HEK293 (cell line): ENCODE results near the gene MSMO1.

Source experiments
- CTCF ChIA-PET: fragments of 350-600 bp; formaldehyde crosslinking; extraction: SDS; loops from one replicate; lab custom pipeline; 2021; ENCODE audit warnings: antibody characterized with exemption; lab: Yijun Ruan, JAX
- POLR2A ChIA-PET: fragments of 300-600 bp; formaldehyde crosslinking; extraction: SDS; loops from one replicate; lab custom pipeline; 2020; ENCODE audit warnings: antibody characterized with exemption, inconsistent platforms; lab: Yijun Ruan, JAX
- H3K27ac ChIP-seq: fragments of 200-500 bp; sonication (Bioruptor generic); 2 replicates; pipeline ENCODE4 v1.5.1; 2014; ENCODE audit warnings: low read depth, low read length, control low read depth, inconsistent platforms; ENCODE audit errors: extremely low read depth
- H3K36me3 ChIP-seq, 2 experiments: fragments of 200-500 bp in 1 of 2; sonication (Bioruptor generic) in 1 of 2; 1 replicate in 1 of 2; 2 replicates in 1 of 2; pipeline ENCODE4 v1.5.1; 2014 to 2017; ENCODE audit warnings: inconsistent platforms in 2 of 2, low read length in 2 of 2; ENCODE audit not compliant: control insufficient read depth in 2 of 2, insufficient read depth in 1 of 2
- H3K4me1 ChIP-seq: fragments of 200-500 bp; sonication (Bioruptor generic); 2 replicates; pipeline ENCODE4 v1.5.1; 2014; ENCODE audit warnings: mild to moderate bottlenecking, low read length, inconsistent platforms; ENCODE audit not compliant: control insufficient read depth, insufficient read depth
- H3K4me3 ChIP-seq: 2 replicates; pipeline ENCODE4 v1.5.1; 2011; ENCODE audit warnings: low read depth, mild to moderate bottlenecking, control low read depth, low read length, moderate library complexity
- H3K9me3 ChIP-seq: fragments of 200-500 bp; sonication (Bioruptor generic); 2 replicates; pipeline ENCODE4 v1.5.1; 2014; ENCODE audit warnings: low read depth, low read length, inconsistent platforms; ENCODE audit not compliant: control insufficient read depth, insufficient read depth
- AEBP2 ChIP-seq: fragments of 450-650 bp; formaldehyde crosslinking; IDR thresholded peaks from 2 replicates; pipeline ENCODE4 v1.5.1; 2016; ENCODE audit warnings: missing biosample characterization, missing genetic modification characterization, borderline replicate concordance
- CTCF ChIP-seq: fragments of 450-650 bp; formaldehyde crosslinking; IDR thresholded peaks from 2 replicates; pipeline ENCODE4 v1.5.1; 2016; ENCODE audit warnings: missing biosample characterization, missing genetic modification characterization
- RBAK ChIP-seq: fragments of 450-650 bp; formaldehyde crosslinking; IDR thresholded peaks from 2 replicates; pipeline ENCODE4 v1.5.1; 2016; ENCODE audit warnings: missing biosample characterization, missing genetic modification characterization
- TRIM28 ChIP-seq: IDR thresholded peaks from 2 replicates; pipeline ENCODE4 v1.6.1; 2011; ENCODE audit warnings: low read length, control low read depth, borderline replicate concordance
- ZBTB44 ChIP-seq: fragments of 450-650 bp; IDR thresholded peaks from 2 replicates; pipeline ENCODE4 v1.5.1; 2018; ENCODE audit warnings: missing biosample characterization, mild to moderate bottlenecking, missing genetic modification characterization
- ZBTB49 ChIP-seq: fragments of 450-650 bp; formaldehyde crosslinking; IDR thresholded peaks from 2 replicates; pipeline ENCODE4 v1.5.1; 2016; ENCODE audit warnings: missing biosample characterization, missing genetic modification characterization, low read depth
- ZBTB7A ChIP-seq: fragments of 450-650 bp; formaldehyde crosslinking; IDR thresholded peaks from 2 replicates; pipeline ENCODE4 v1.5.1; 2016; ENCODE audit warnings: low read depth, missing biosample characterization, missing genetic modification characterization
- ZFP3 ChIP-seq: fragments of 450-650 bp; formaldehyde crosslinking; IDR thresholded peaks from 2 replicates; pipeline ENCODE4 v1.5.1; 2016; ENCODE audit warnings: low read depth, missing biosample characterization, missing genetic modification characterization
- ZNF132 ChIP-seq: fragments of 450-650 bp; formaldehyde crosslinking; IDR thresholded peaks from 2 replicates; pipeline ENCODE4 v1.5.1; 2017; ENCODE audit warnings: missing biosample characterization, missing genetic modification characterization, borderline replicate concordance
- ZNF140 ChIP-seq: fragments of 450-650 bp; formaldehyde crosslinking; IDR thresholded peaks from 2 replicates; pipeline ENCODE4 v1.5.1; 2016; ENCODE audit warnings: missing biosample characterization, missing genetic modification characterization
- ZNF148 ChIP-seq: fragments of 450-650 bp; formaldehyde crosslinking; IDR thresholded peaks from 2 replicates; pipeline ENCODE4 v1.5.0; 2017; ENCODE audit warnings: missing biosample characterization, missing genetic modification characterization, borderline replicate concordance
- ZNF239 ChIP-seq: fragments of 450-650 bp; formaldehyde crosslinking; IDR thresholded peaks from 2 replicates; pipeline ENCODE4 v1.5.1; 2016; ENCODE audit warnings: missing biosample characterization, missing genetic modification characterization
- ZNF366 ChIP-seq: fragments of 450-650 bp; formaldehyde crosslinking; conservative IDR thresholded peaks from 2 replicates; pipeline ENCODE4 v1.5.1; 2016; ENCODE audit warnings: missing biosample characterization, missing genetic modification characterization
- ZNF433 ChIP-seq: fragments of 450-650 bp; formaldehyde crosslinking; IDR thresholded peaks from 2 replicates; pipeline ENCODE4 v1.5.1; 2016; ENCODE audit warnings: missing biosample characterization, missing genetic modification characterization, low read depth
- ZNF488 ChIP-seq: fragments of 450-650 bp; formaldehyde crosslinking; IDR thresholded peaks from 2 replicates; pipeline ENCODE4 v1.5.1; 2016; ENCODE audit warnings: missing biosample characterization, missing genetic modification characterization
- ZNF501 ChIP-seq: fragments of 450-650 bp; formaldehyde crosslinking; IDR thresholded peaks from 2 replicates; pipeline ENCODE4 v1.5.1; 2016; ENCODE audit warnings: missing biosample characterization, missing genetic modification characterization
- ZNF513 ChIP-seq: fragments of 450-650 bp; IDR thresholded peaks from 2 replicates; pipeline ENCODE4 v1.5.1; 2018; ENCODE audit warnings: missing biosample characterization, missing genetic modification characterization
- ZNF580 ChIP-seq: fragments of 450-650 bp; formaldehyde crosslinking; IDR thresholded peaks from 2 replicates; pipeline ENCODE4 v1.5.1; 2016; ENCODE audit warnings: missing biosample characterization, missing genetic modification characterization
- ZNF677 ChIP-seq: fragments of 450-650 bp; IDR thresholded peaks from 2 replicates; pipeline ENCODE4 v1.5.0; 2018; ENCODE audit warnings: missing biosample characterization, mild to moderate bottlenecking, missing genetic modification characterization, moderate library complexity
- ZNF76 ChIP-seq: fragments of 450-650 bp; formaldehyde crosslinking; IDR thresholded peaks from 2 replicates; pipeline ENCODE4; 2016; ENCODE audit warnings: low read depth, missing biosample characterization, missing genetic modification characterization, borderline replicate concordance
- ZNF776 ChIP-seq: fragments of 450-650 bp; formaldehyde crosslinking; IDR thresholded peaks from 2 replicates; pipeline ENCODE4 v1.5.0; 2017; ENCODE audit warnings: missing biosample characterization, missing genetic modification characterization, borderline replicate concordance

The MSMO1 gene

GRCh38 chr4:165301833-165302232, 25.6 kb upstream of the MSMO1 start:
- no peak overlapping the region for H3K4me3 ChIP-seq

GRCh38 chr4:165302658-165303057, 24.8 kb upstream of the MSMO1 start:
- Histone ChIP-seq H3K9me3 (no peaks in the 10 kb centered on the region), H3K4me3 (no peak overlapping the region), H3K36me3 (peaks cover 0 to 5% of the 10 kb centered on the region in 2 experiments; a peak in 2 of 3 replicates), H3K4me1 (no peaks in the 10 kb centered on the region), H3K27ac (no peak overlapping the region)
- ChIA-PET POLR2A (no interaction called here), CTCF (no interaction called here)
- TF ChIP-seq ZNF513 = no peak
- TF ChIP-seq ZNF132 = no peak
- TF ChIP-seq ZNF140 (tag by site-specific recombination) = no peak
- TF ChIP-seq ZNF677 (tag by site-specific recombination) = no peak
- no peak for TF ChIP-seq ZNF580 (tag by site-specific recombination)
- TF ChIP-seq RBAK = no peak
- no peak for TF ChIP-seq ZNF488
- no peak for TF ChIP-seq ZNF433 (tag by site-specific recombination)
- TF ChIP-seq CTCF (tag by site-specific recombination) = no peak
- TF ChIP-seq ZNF76 = no peak
- no peak for TF ChIP-seq ZNF148
- TF ChIP-seq ZNF501 (tag by site-specific recombination) = no peak
- no peak for TF ChIP-seq ZBTB7A (tag by site-specific recombination)
- TF ChIP-seq ZBTB49 (tag by site-specific recombination) = no peak

More at GRCh38 chr4:165301833-165302232, 25.6 kb upstream of the MSMO1 start:
- H3K4me1 ChIP-seq = no peaks in the 10 kb centered on the region
- no peaks in the 10 kb centered on the region for H3K9me3 ChIP-seq
- CTCF ChIA-PET = no interaction called here
- peaks cover 0 to 7% of the 10 kb centered on the region in 2 experiments; a peak in 2 of 3 replicates for H3K36me3 ChIP-seq
- no peak overlapping the region for H3K27ac ChIP-seq
- POLR2A ChIA-PET = interaction anchor here (0.6 kb wide), 1 partner anchor 182 kb away, joined by 4 read pairs; no protein-coding TSS in a partner anchor
- TF ChIP-seq ZNF239 (tag by site-specific recombination) = no peak
- no peak for TF ChIP-seq AEBP2
- TF ChIP-seq ZBTB44 (tag by site-specific recombination) = no peak
- TF ChIP-seq TRIM28 = no peak
- TF ChIP-seq ZNF366 = no peak
- no peak for TF ChIP-seq ZFP3
- no peak for TF ChIP-seq ZNF776
